Measurements from ENCODE around the gene SULT6B1. TPM values are rescaled to one million over a fixed set of nuclear protein-coding genes. Genes with fewer than 3 reads are reported as not detected.
"Not testable (repeated sequence)": the region's sequence is repeated elsewhere in the genome, so short reads cannot be mapped to it uniquely, and the experiment has no call there.

The SULT6B1 gene
- total RNA-seq, 1 experiment from 2014 or later, result not detected

DNA sequence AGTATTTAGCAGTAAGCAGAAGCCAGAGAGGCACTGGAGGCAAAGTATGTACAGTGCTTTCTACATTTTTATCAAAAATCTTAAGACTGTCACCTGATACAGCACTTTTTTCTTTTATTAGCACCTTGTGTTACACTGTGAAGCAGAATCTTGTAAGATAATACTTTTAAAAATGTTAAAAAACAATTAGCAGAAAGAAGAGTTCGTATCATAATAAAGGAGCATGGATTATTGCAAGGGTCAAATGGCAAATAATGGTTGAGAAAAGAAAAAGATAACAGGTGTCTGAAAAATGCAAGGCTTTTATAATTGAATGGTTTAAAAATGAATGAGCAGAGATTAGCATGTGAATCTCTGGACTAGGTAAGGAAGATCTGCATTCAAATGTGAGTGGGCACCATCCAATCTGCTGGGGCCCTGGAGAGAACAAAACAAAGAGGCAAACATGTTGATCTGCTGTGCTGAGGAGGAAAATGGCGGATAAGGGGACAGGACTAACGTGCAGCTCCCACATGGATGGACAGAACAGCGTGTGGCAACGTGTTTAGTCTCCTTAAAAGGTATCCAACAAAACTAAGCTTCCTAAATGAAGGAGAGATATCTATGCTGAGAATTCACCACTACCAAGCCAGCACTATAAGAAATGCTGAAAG lies 17.3 kb upstream of the SULT6B1 start:
- no peak for DNase-seq

DNA sequence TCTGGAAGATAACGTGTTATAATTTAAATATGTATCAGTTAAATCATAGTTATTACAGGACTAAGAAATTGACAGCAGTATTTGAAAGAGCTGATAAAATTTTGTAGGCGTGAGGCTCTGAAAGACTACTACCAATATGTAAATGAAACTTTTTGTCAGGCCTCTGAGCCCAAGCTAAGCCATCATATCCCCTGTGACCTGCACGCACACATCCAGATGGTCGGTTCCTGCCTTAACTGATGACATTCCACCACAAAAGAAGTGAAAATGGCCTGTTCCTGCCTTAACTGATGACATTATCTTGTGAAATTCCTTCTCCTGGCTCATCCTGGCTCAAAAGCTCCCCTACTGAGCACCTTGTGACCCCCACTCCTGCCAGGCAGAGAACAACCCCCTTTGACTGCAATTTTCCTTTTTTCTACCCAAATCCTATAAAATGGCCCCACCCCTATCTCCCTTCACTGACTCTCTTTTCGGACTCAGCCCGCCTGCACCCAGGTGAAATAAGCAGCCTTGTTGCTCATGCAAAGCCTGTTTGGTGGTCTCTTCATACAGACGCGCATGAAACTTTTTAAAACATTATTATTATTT lies 16.7 kb upstream of the SULT6B1 start:
- not testable (repeated sequence) for DNase-seq

More for the DNA sequence above, 17.3 kb upstream of the SULT6B1 start:
- Histone ChIP-seq H3K4me1 (no peaks in the 10 kb centered on the region), H3K9me3 (replicated peaks) (peaks cover 26% of the 10 kb centered on the region), H3K4me3 (no peak overlapping the region), H3K27me3 (no peaks in the 10 kb centered on the region), H3K36me3 (peaks cover 98% of the 10 kb centered on the region), H3K27ac (no peak overlapping the region)

DNA sequence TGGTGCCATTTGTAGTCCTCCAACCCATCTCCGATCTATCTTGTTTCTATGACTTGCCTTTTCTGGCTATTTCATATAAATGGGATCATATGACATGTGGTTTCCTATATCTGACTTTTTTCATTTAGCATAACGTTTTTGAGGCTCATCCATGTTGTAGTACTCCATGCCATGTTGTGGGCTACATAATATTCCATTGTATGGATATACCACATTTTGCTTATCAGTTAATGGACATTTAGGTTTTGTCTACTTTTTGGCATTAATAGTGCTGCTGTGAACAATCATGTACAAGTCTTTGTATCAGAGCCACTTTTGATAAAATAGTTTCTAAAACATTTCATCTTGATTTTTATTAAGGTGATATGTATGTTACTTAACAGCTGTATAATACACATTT lies 15.2 kb upstream of the SULT6B1 start:
- Histone ChIP-seq H3K36me3 (peaks cover 83% of the 10 kb centered on the region), H3K27ac (no peak overlapping the region), H3K4me3 (no peak overlapping the region), H3K4me1 (no peaks in the 10 kb centered on the region), H3K9me3 (replicated peaks) (peaks cover 18% of the 10 kb centered on the region), H3K27me3 (no peaks in the 10 kb centered on the region)
- DNase-seq, result no peak

More for the DNA sequence above, 16.7 kb upstream of the SULT6B1 start:
- not testable (repeated sequence) for H3K4me3 ChIP-seq, H3K27me3 ChIP-seq, H3K4me1 ChIP-seq, H3K27ac ChIP-seq
- Histone ChIP-seq H3K9me3 (replicated peaks) (peaks cover 26% of the 10 kb centered on the region), H3K36me3 (peaks cover 97% of the 10 kb centered on the region)

DNA sequence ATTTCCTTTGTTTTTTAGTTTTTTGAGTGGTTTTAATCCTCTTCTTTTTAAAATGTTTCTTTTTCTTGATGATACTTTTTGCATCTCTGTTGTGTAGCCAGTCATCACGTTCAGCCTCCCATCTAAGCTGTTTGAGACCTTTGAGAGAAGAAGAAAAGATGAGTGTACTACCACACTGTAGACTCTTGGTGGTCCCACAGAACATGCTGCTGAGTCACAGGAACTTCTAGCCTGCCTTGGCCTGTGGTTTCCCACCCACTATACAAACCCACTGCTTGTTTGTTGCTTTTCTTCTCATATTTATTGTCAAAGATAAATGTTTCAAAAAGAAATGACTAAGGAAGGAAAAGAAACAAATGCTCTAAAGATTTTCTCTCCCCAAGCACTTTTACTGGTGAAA lies 13.3 kb upstream of the SULT6B1 start:
- no peak overlapping the region for H3K4me3 ChIP-seq
- peaks cover 63% of the 10 kb centered on the region for H3K36me3 ChIP-seq
- DNase-seq, result no peak
- H3K9me3 ChIP-seq (replicated peaks), result peaks cover 6% of the 10 kb centered on the region; the same call in 1 of the 2 replicates
- peaks cover 4% of the 10 kb centered on the region; the same call in 1 of the 2 replicates for H3K4me1 ChIP-seq
- no peaks in the 10 kb centered on the region for H3K27me3 ChIP-seq
- no peak overlapping the region for H3K27ac ChIP-seq

DNA sequence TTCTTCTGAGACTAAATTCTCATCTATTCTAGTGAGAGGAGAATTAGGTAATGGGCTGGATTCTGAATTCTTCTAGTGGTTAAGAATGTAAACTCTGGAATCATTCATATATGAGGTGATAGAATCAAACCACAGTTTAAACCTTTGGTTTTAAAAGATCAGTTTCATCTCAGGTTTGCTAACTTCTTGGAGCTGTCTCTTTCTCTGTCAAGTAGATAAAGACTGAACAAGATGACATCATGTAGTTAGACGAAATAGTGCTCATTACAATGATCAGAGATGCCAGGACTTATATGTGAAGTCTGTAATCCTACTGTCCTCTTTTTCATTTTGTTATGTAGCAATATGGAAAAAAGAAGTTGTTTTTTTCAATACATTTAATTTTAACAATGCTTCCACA lies 12.7 kb upstream of the SULT6B1 start:
- H3K27ac ChIP-seq, result no peak overlapping the region
- peaks cover 4% of the 10 kb centered on the region; the same call in 1 of the 2 replicates for H3K4me1 ChIP-seq
- H3K27me3 ChIP-seq, result no peaks in the 10 kb centered on the region
- H3K4me3 ChIP-seq, result no peak overlapping the region
- H3K9me3 ChIP-seq (replicated peaks), result peaks cover 6% of the 10 kb centered on the region; the same call in 1 of the 2 replicates
- peaks cover 58% of the 10 kb centered on the region for H3K36me3 ChIP-seq
- DNase-seq, result no peak

GRCh38 chr2:37198681-37199065 lies 10.2 kb upstream of the SULT6B1 start:
- peaks cover 3% of the 10 kb centered on the region; the same call in 1 of the 2 replicates for H3K9me3 ChIP-seq (replicated peaks)
- peaks cover 32% of the 10 kb centered on the region for H3K36me3 ChIP-seq
- H3K4me1 ChIP-seq, result peaks cover 4% of the 10 kb centered on the region; the same call in 1 of the 2 replicates
- H3K4me3 ChIP-seq, result no peak overlapping the region
- no peak for DNase-seq
- H3K27ac ChIP-seq, result no peak overlapping the region
- H3K27me3 ChIP-seq, result no peaks in the 10 kb centered on the region

DNA sequence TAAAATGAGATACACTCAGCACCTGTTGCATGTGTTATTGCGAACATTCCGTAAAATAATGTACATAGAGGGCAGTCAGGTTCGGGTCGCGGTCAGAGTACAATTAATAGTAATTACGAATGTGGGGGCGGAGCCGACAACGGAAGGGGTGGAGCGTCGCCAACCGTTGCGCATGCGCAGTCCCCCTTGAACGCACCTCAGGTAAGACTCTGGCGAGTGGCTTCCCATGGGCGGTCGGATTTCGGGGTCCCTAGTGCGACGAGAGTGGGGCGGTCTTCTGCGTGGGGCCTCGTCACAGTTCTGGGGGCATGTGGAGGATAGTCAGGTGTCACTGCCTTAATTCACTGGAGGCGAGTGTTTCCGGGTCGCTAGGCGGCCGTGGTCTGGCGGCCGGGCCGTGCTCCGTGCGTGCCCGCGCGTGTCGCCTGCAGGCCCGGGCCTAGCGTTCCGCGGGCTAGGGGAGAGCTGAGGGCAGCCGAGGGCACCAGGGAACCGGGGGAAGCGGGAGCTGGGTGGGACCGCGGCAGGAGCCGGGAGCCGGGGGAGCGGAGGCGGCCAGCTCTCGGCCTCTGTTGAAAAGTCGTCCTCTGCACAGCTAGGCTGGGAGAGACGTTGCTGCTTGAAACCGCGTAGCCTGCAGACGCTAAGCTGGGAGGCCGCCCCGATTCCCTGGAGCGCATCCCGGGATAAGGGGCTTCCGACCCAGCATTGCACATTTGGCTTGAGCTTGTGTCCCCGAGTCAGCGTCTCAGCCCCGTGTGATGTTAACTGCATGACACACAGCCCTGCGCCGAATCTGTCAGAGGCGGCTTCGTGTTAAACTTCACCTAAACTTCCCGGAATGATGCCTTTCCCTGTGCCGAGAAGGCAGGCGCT lies 8.1 kb upstream of the SULT6B1 start, which contains the start of gene CEBPZOS:
TSS of gene CEBPZOS (plus strand) at position 177 of the 876 bp plus-strand sequence. CDS start 3,209 bp downstream, outside the sequence.
- Histone ChIP-seq H3K9me3 (replicated peaks) (no peaks in the 10 kb centered on the region), H3K27me3 (no peaks in the 10 kb centered on the region), H3K36me3 (peaks cover 13% of the 10 kb centered on the region), H3K27ac (peak within 1 kb of the TSS; percentile 50), H3K4me3 (peak within 1 kb of the TSS; percentile 87), H3K4me1 (peaks cover 4% of the 10 kb centered on the region; the same call in 1 of the 2 replicates)
- DNase-seq, result peak; percentile 85 to 93

GRCh38 chr2:37195862-37196319 lies 7.4 kb upstream of the SULT6B1 start:
- not testable (repeated sequence) for DNase-seq; H3K36me3 ChIP-seq; H3K9me3 ChIP-seq (replicated peaks); H3K27me3 ChIP-seq; H3K4me1 ChIP-seq
- Histone ChIP-seq H3K27ac (peak overlapping the region; percentile 50), H3K4me3 (peak overlapping the region; percentile 87)

DNA sequence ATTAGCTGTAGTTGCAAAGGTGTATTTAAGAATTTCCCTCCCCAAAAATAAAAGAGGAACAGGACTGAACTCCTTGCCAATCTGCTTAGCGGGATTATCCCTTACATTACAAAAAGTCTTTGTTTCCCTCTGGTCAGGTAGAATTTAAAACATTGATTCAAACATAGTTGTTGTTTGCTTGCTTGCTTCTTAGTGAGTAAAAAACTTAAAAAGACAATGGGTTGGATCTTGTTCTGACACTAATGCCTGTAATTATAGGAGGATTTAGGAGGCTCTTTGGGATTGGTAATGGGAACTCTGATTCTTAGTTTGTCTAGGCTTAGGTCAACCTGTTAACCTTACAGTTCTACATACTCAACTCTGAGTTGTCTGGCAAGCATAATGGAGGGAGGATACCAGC lies 4.1 kb upstream of the SULT6B1 start:
- H3K36me3 ChIP-seq, result no peaks in the 10 kb centered on the region
- H3K4me1 ChIP-seq, result peaks cover 4% of the 10 kb centered on the region; the same call in 1 of the 2 replicates
- no peak overlapping the region for H3K27ac ChIP-seq
- no peak for DNase-seq
- H3K27me3 ChIP-seq, result no peaks in the 10 kb centered on the region
- no peaks in the 10 kb centered on the region for H3K9me3 ChIP-seq (replicated peaks)
- no peak overlapping the region for H3K4me3 ChIP-seq

DNA sequence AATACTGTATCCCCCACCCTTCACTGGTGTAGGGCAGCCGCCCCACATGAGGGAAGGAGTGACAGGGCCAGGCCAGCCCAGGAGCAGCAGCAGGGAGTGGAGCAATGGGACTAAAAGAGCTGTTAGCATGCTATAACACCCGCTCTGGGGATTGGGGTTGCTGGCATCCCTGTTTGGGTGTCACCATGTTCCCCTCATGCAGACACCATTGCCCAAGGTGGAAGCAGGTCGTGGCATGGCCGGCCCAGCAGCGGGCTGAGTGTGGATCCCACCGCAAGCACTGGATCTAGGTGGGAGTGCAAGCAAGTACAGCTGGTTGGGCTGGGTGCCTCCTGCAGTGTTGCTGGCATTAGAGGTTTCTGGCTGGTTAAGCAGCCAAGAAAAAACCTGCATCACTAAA lies 3.3 kb upstream of the SULT6B1 start:
- no peaks in the 10 kb centered on the region for H3K27me3 ChIP-seq
- no peak for DNase-seq
- no peaks in the 10 kb centered on the region for H3K9me3 ChIP-seq (replicated peaks)
- no peak overlapping the region for H3K4me3 ChIP-seq
- H3K27ac ChIP-seq, result no peak overlapping the region
- no peaks in the 10 kb centered on the region for H3K4me1 ChIP-seq
- H3K36me3 ChIP-seq, result no peaks in the 10 kb centered on the region

- no peak for DNase-seq
- H3K9me3 ChIP-seq (replicated peaks), result no peaks in the 10 kb centered on the region
- H3K27me3 ChIP-seq, result no peaks in the 10 kb centered on the region
- H3K36me3 ChIP-seq, result no peaks in the 10 kb centered on the region
- H3K27ac ChIP-seq, result no peak overlapping the region
- H3K4me1 ChIP-seq, result no peaks in the 10 kb centered on the region
- no peak overlapping the region for H3K4me3 ChIP-seq
These were observed 2.8 kb upstream of the SULT6B1 start for GRCh38 chr2:37191253-37191652.

DNA sequence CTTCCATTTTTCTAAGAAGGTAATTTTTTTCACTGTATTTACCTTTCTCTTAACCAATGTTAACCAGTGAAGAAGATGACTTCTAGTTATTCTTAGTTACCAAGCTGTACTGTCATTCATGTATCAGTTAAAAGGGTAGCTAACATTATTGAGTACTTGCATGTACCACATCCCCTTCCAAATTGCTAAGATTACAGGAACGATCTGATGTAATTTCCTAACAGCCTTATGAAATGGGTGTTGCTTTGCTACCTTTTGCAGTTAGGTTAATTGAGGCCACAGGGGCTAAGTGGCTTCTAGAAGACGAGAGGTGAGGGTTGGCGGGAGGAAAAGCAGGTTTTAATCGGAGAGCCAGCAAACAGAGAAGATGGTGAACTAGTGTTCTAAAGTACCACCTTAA lies 1.8 kb upstream of the SULT6B1 start:
- no peak overlapping the region for H3K27ac ChIP-seq
- no peak for DNase-seq
- H3K9me3 ChIP-seq (replicated peaks), result no peaks in the 10 kb centered on the region
- no peaks in the 10 kb centered on the region for H3K4me1 ChIP-seq
- no peaks in the 10 kb centered on the region for H3K27me3 ChIP-seq
- H3K36me3 ChIP-seq, result no peaks in the 10 kb centered on the region
- no peak overlapping the region for H3K4me3 ChIP-seq

DNA sequence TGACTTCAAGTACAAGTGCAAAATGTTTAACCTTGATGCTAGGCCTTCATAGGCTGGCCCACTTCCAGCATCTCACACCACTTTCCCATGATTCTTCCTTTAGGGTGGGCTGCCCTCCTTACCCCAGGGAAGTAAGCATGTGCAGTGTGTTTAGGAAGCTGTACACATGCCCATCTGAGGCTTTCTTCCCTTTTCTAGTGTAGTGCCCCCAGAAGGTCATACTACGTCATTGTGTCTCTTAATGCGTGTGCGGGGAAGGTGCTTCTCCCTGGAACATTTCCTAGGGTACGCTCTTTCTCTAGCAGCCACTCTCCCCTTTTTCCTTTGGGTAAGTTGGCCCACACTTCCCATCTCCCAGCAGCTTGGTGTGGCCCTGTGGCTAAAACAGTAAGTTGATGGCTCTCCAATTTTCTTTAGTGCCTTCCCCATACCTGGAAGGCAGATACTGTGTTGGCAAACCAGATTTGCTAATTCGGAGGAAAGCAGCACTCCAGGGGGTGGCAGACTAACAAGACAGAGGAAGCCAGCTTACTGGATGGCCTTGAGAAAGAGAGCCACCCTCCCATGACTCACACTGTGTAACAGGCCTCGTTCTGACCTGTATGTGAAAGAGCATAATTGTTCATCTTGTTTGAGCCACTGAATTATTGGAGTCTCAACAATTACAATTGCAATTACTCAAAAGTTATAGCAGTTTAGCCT lies 1.1 kb upstream of the SULT6B1 start:
- peak in 1 of 2 experiments; percentile 42 for DNase-seq

More for the DNA sequence above, 1.1 kb upstream of the SULT6B1 start:
- H3K4me3 ChIP-seq, result no peak overlapping the region
- H3K9me3 ChIP-seq (replicated peaks), result no peaks in the 10 kb centered on the region
- no peaks in the 10 kb centered on the region for H3K4me1 ChIP-seq
- no peaks in the 10 kb centered on the region for H3K36me3 ChIP-seq
- no peaks in the 10 kb centered on the region for H3K27me3 ChIP-seq
- H3K27ac ChIP-seq, result no peak overlapping the region

Measured in SJCRH30 (cell line).